NCI-H2107 treated with DMSO at 0.1 percent for 48 hours (cell line): ENCODE measurements around the gene PRRC2B.
A peak's percentile ranks its signal among the peaks of the same experiment; 100 is the strongest.

Experiments used
- DNase-seq: peaks from one replicate; lab custom pipeline; 2025; ENCODE audit not compliant: unreplicated experiment; lab: John Stamatoyannopoulos, UW

Gene PRRC2B

GRCh38 chr9:131406563-131407436 is 12.9 kb downstream of the PRRC2B start:
- peak; percentile 21 for DNase-seq

GRCh38 chr9:131407717-131408195 is 13.9 kb downstream of the PRRC2B start:
- peak; percentile 34 for DNase-seq

GRCh38 chr9:131409458-131409992 is 15.6 kb downstream of the PRRC2B start:
- DNase-seq = no peak

GRCh38 chr9:131410044-131410491 is 16.2 kb downstream of the PRRC2B start:
- no peak for DNase-seq

- no peak for DNase-seq
These were observed 18.1 kb downstream of the PRRC2B start for GRCh38 chr9:131411719-131412681.

- no peak for DNase-seq
These were observed 22.6 kb downstream of the PRRC2B start for GRCh38 chr9:131416509-131416908.

GRCh38 chr9:131417264-131418142 is 23.6 kb downstream of the PRRC2B start:
- DNase-seq = no peak

GRCh38 chr9:131418143-131419025 is 24.5 kb downstream of the PRRC2B start:
- DNase-seq = peak; percentile 68

- no peak for DNase-seq
These were observed 25.2 kb downstream of the PRRC2B start for GRCh38 chr9:131419026-131419614.

- no peak for DNase-seq
These were observed 25.8 kb downstream of the PRRC2B start for GRCh38 chr9:131419716-131420115.

- no peak for DNase-seq
These were observed 27.2 kb downstream of the PRRC2B start for GRCh38 chr9:131420980-131421624.

- no peak for DNase-seq
These were observed 27.8 kb downstream of the PRRC2B start for GRCh38 chr9:131421691-131422090.

- no peak for DNase-seq
These were observed 28.4 kb downstream of the PRRC2B start for GRCh38 chr9:131422241-131422792.

- DNase-seq = peak; percentile 41
These were observed 29.3 kb downstream of the PRRC2B start for GRCh38 chr9:131423171-131423581.

- no peak for DNase-seq
These were observed 32.7 kb downstream of the PRRC2B start for GRCh38 chr9:131426545-131426944.

- no peak for DNase-seq
These were observed 35.5 kb downstream of the PRRC2B start for GRCh38 chr9:131429121-131430012.

- DNase-seq = no peak
These were observed 38.2 kb downstream of the PRRC2B start for GRCh38 chr9:131432050-131432449.
